Gastroesophageal sphincter (tissue), 3 donors: ENCODE results near the gene PCDHB13.
"Not testable (repeated sequence)": the region's sequence is repeated elsewhere in the genome, so short reads cannot be mapped to it uniquely, and the experiment has no call there.

Experiments
- CTCF ChIP-seq, 4 experiments: fragments of 200-600 bp in 2 of 4; fragments of 450-650 bp in 2 of 4; sonication (generic) in 1 of 4; IDR thresholded peaks; one replicate each; pipeline ENCODE4 v1.5.1; 2017 to 2019; ENCODE audit warnings: antibody characterized with exemption in 4 of 4, mild to moderate bottlenecking in 2 of 4, moderate library complexity in 2 of 4
- EP300 ChIP-seq: sonication (generic); formaldehyde crosslinking; IDR thresholded peaks from one replicate; pipeline ENCODE4 v1.6.1; 2017; ENCODE audit warnings: antibody characterized with exemption, mild to moderate bottlenecking
- POLR2A ChIP-seq, 2 donors: fragments of 450-650 bp; IDR thresholded peaks; one replicate each; pipeline ENCODE4 v1.6.1; 2017; ENCODE audit warnings: antibody characterized with exemption in 2 of 2, mild to moderate bottlenecking in 2 of 2, moderate library complexity in 1 of 2
- POLR2AphosphoS5 ChIP-seq: sonication (generic); formaldehyde crosslinking; IDR thresholded peaks from one replicate; pipeline ENCODE4 v1.6.1; 2017; ENCODE audit warnings: antibody characterized with exemption

GRCh38 chr5:141184117-141184855 is 29.4 kb upstream of the PCDHB13 start:
- not testable (repeated sequence) for TF ChIP-seq POLR2A (IDR thresholded peaks at IDR 0.05); POLR2AphosphoS5; CTCF (IDR thresholded peaks at IDR 0.05); EP300
